Caco-2 (cell line): ENCODE data around the gene EVA1A. TPM values are rescaled to one million over a fixed set of nuclear protein-coding genes. Genes with fewer than 3 reads are reported as not detected.

Source experiments
- BruUV-seq: library from RNA; stranded (reverse); fragments of 400-500 nt; replicated peaks from 2 replicates; lab custom pipeline; 2021; lab: Mats Ljungman, UMichigan
- CTCF ChIA-PET: fragments of 300-600 bp; sonication (Branson Sonifier 250); formaldehyde crosslinking; loops from one replicate; lab custom pipeline; 2022; ENCODE audit warnings: antibody characterized with exemption; lab: Charles Lee
- POLR2A ChIA-PET: fragments of 300-600 bp; sonication (Branson Sonifier 250); formaldehyde crosslinking; loops from one replicate; lab custom pipeline; 2022; ENCODE audit warnings: antibody characterized with exemption; lab: Charles Lee
- DNase-seq, 2 experiments: peaks; one replicate each; pipeline versions ENCODE4 v3.0.0 to v3.0.0-alpha.2; 2020 to 2022
- H3K27me3 ChIP-seq: replicated peaks from 2 replicates; pipeline ENCODE4 v1.6.0; 2011; ENCODE audit warnings: low read length; ENCODE audit not compliant: control insufficient read depth, insufficient read depth
- H3K36me3 ChIP-seq: 2 replicates; pipeline ENCODE4 v1.5.1; 2011; ENCODE audit warnings: low read length; ENCODE audit not compliant: control insufficient read depth, insufficient read depth
- H3K4me1 ChIP-seq: fragments of 250-450 bp; sonication (Bioruptor Pico); 2 replicates; pipeline ENCODE4 v1.5.1; 2020; ENCODE audit warnings: mild to moderate bottlenecking
- H3K4me3 ChIP-seq: 2 replicates; pipeline ENCODE4 v1.5.1; 2011; ENCODE audit warnings: low read depth, mild to moderate bottlenecking, control low read depth, low read length
- H3K9me3 ChIP-seq: fragments of 250-450 bp; sonication (Bioruptor Pico); 2 replicates; pipeline ENCODE4 v1.5.1; 2020; ENCODE audit warnings: mild to moderate bottlenecking, moderate library complexity
- H3K27ac Mint-ChIP-seq: one replicate; pipeline ENCODE4 v1.8.0; 2022; ENCODE audit warnings: mixed read lengths; ENCODE audit not compliant: unreplicated experiment
- H3K27me3 Mint-ChIP-seq: one replicate; pipeline ENCODE4 v1.8.0; 2022; ENCODE audit warnings: mixed read lengths; ENCODE audit not compliant: insufficient read depth, unreplicated experiment
- H3K36me3 Mint-ChIP-seq: one replicate; pipeline ENCODE4 v1.8.0; 2022; ENCODE audit warnings: mild to moderate bottlenecking, mixed read lengths; ENCODE audit not compliant: insufficient read depth, unreplicated experiment
- H3K4me1 Mint-ChIP-seq: one replicate; pipeline ENCODE4 v1.8.0; 2022; ENCODE audit warnings: low read depth, mixed read lengths; ENCODE audit not compliant: unreplicated experiment
- H3K4me3 Mint-ChIP-seq: one replicate; pipeline ENCODE4 v1.8.0; 2022; ENCODE audit warnings: mild to moderate bottlenecking, moderate library complexity, mixed read lengths; ENCODE audit not compliant: unreplicated experiment
- H3K9me3 Mint-ChIP-seq: one replicate; pipeline ENCODE4 v1.8.0; 2022; ENCODE audit warnings: mixed read lengths; ENCODE audit not compliant: unreplicated experiment
- intact Hi-C: fragments of 100-400 bp; cut with micrococcal nuclease; formaldehyde crosslinking; loops from one replicate; pipeline ENCODE4 v1.10.0; 2022; ENCODE audit not compliant: unreplicated experiment
- total RNA-seq: library from RNA; stranded (reverse); gene quantifications from 2 replicates; pipeline ENCODE4 v1.2.3, GENCODE V29; 2022
- TF ChIP-seq, protein P1 (sequence below), 2 experiments: fragments of 200-600 bp in 1 of 2; IDR thresholded peaks; 1 replicate in 1 of 2; 2 replicates in 1 of 2; pipeline versions ENCODE4 v1.5.1 to v1.8.0; 2011 to 2022; ENCODE audit warnings: antibody characterized with exemption in 1 of 2, control low read depth in 1 of 2, inconsistent platforms in 1 of 2, low read depth in 1 of 2, low read length in 1 of 2, mild to moderate bottlenecking in 1 of 2, moderate library complexity in 1 of 2; ENCODE audit not compliant: insufficient read depth in 1 of 2, severe bottlenecking in 1 of 2, unreplicated experiment in 1 of 2

Gene EVA1A
- total RNA-seq, 1 experiment from 2014 or later = 0.25 TPM

GRCh38 chr2:75495862-75496261 lies 64.9 kb downstream of the EVA1A start:
- H3K9me3 Mint-ChIP-seq = no peaks in the 10 kb centered on the region
- Histone ChIP-seq H3K36me3 (no peaks in the 10 kb centered on the region), H3K9me3 (no peaks in the 10 kb centered on the region), H3K27me3 (no peaks in the 10 kb centered on the region), H3K4me1 (no peaks in the 10 kb centered on the region), H3K4me3 (no peak overlapping the region)
- H3K4me3 Mint-ChIP-seq = no peak overlapping the region
- intact Hi-C loops = no loop called here
- no peaks in the 10 kb centered on the region for H3K36me3 Mint-ChIP-seq
- ChIA-PET CTCF (no interaction called here), POLR2A (no interaction called here)
- H3K27ac Mint-ChIP-seq = no peak overlapping the region
- no peak for DNase-seq
- no peaks in the 10 kb centered on the region for H3K4me1 Mint-ChIP-seq
- TF ChIP-seq, protein P1, sequence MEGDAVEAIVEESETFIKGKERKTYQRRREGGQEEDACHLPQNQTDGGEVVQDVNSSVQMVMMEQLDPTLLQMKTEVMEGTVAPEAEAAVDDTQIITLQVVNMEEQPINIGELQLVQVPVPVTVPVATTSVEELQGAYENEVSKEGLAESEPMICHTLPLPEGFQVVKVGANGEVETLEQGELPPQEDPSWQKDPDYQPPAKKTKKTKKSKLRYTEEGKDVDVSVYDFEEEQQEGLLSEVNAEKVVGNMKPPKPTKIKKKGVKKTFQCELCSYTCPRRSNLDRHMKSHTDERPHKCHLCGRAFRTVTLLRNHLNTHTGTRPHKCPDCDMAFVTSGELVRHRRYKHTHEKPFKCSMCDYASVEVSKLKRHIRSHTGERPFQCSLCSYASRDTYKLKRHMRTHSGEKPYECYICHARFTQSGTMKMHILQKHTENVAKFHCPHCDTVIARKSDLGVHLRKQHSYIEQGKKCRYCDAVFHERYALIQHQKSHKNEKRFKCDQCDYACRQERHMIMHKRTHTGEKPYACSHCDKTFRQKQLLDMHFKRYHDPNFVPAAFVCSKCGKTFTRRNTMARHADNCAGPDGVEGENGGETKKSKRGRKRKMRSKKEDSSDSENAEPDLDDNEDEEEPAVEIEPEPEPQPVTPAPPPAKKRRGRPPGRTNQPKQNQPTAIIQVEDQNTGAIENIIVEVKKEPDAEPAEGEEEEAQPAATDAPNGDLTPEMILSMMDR (IDR thresholded peaks at IDR 0.05; ENCODE audit: insufficient read depth in 1 of 2, low read depth in 1 of 2, low read length in 1 of 2, severe bottlenecking in 1 of 2, unreplicated experiment in 1 of 2) = no peak
- H3K27me3 Mint-ChIP-seq = peaks cover 4% of the 10 kb centered on the region
- BruUV-seq = no TSS peak

GRCh38 chr2:75494137-75494769 lies 66.5 kb downstream of the EVA1A start:
- intact Hi-C loops = no loop called here
- H3K9me3 ChIP-seq = no peaks in the 10 kb centered on the region
- CTCF ChIA-PET = no interaction called here
- Mint-ChIP-seq H3K4me3 (no peak overlapping the region), H3K27me3 (peaks cover 5% of the 10 kb centered on the region), H3K4me1 (no peaks in the 10 kb centered on the region), H3K9me3 (no peaks in the 10 kb centered on the region), H3K36me3 (no peaks in the 10 kb centered on the region), H3K27ac (no peak overlapping the region)
- H3K36me3 ChIP-seq = no peaks in the 10 kb centered on the region
- BruUV-seq = no TSS peak
- H3K27me3 ChIP-seq = no peaks in the 10 kb centered on the region
- no peaks in the 10 kb centered on the region for H3K4me1 ChIP-seq
- POLR2A ChIA-PET = no interaction called here
- no peak overlapping the region for H3K4me3 ChIP-seq
- TF ChIP-seq, protein P1 (IDR thresholded peaks at IDR 0.05; ENCODE audit: insufficient read depth in 1 of 2, low read depth in 1 of 2, low read length in 1 of 2, severe bottlenecking in 1 of 2, unreplicated experiment in 1 of 2) = no peak
- no peak for DNase-seq

GRCh38 chr2:75493230-75493629 lies 67.5 kb downstream of the EVA1A start:
- BruUV-seq = no TSS peak
- Histone ChIP-seq H3K9me3 (no peaks in the 10 kb centered on the region), H3K4me1 (no peaks in the 10 kb centered on the region), H3K36me3 (no peaks in the 10 kb centered on the region), H3K27me3 (no peaks in the 10 kb centered on the region), H3K4me3 (no peak overlapping the region)
- CTCF ChIA-PET = no interaction called here
- Mint-ChIP-seq H3K36me3 (no peaks in the 10 kb centered on the region), H3K4me3 (no peak overlapping the region), H3K27ac (no peak overlapping the region), H3K4me1 (no peaks in the 10 kb centered on the region), H3K27me3 (peaks cover 9% of the 10 kb centered on the region), H3K9me3 (no peaks in the 10 kb centered on the region)
- no peak for DNase-seq
- TF ChIP-seq, protein P1 (IDR thresholded peaks at IDR 0.05; ENCODE audit: insufficient read depth in 1 of 2, low read depth in 1 of 2, low read length in 1 of 2, severe bottlenecking in 1 of 2, unreplicated experiment in 1 of 2) = no peak
- intact Hi-C loops = no loop called here
- POLR2A ChIA-PET = no interaction called here
